Activated effector memory CD4-positive, alpha-beta T cell treated with Interleukin-2 at 50 U/mL for 16 hours (primary cell): ENCODE results near the gene HACL1.
"Not testable (repeated sequence)": the region's sequence is repeated elsewhere in the genome, so short reads cannot be mapped to it uniquely, and the experiment has no call there.

Experiments
- DNase-seq: peaks from one replicate; pipeline ENCODE4 v3.0.0-alpha.2; 2020

The HACL1 gene

DNA sequence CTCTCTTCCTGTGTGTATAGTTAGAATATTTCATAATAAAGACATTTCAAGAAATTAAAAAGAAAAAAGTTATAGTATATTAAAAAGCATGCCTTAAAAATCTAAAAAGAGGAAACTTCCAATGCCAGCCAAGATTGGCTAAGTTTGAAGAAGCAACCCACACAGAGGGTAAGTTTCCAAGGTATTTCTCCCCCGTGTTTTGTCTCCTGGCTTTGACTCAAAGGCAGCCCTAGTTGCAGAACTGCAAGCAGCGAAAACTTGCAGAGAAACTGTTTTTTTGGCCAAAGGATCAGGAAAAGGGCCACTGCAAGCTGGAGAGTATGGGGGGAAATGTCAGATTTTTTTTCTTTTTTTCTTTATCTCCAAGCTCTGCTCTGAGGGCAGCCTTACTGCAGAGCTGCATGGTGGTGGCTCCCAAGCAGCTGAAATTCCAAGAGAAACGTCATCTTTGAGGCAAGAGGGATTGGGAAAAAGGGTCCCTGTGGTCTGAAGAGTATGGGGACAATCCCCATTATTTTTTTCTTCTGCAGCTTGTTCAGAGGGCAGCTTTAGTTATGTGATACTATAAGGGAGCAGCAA, 23.0 kb downstream of the HACL1 start:
- no peak for DNase-seq

DNA sequence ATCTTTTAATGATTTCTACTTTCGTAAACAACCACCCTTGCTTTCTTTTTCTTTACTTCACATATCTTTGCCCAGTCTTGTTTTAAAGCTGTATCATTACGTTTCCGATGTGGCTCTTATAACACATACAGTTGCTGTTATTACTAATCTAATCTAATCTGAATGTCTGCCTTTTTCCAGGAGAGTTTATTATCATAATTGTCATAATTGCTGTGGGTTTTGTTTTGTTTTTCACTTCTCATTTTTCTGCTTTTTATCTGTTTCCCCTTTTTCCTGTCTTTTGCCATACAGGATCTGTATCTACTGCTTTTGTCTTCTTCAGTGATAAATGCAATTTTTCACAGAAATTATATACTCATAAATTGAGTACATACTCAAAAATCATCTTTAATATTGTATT, 24.9 kb downstream of the HACL1 start:
- no peak for DNase-seq

DNA sequence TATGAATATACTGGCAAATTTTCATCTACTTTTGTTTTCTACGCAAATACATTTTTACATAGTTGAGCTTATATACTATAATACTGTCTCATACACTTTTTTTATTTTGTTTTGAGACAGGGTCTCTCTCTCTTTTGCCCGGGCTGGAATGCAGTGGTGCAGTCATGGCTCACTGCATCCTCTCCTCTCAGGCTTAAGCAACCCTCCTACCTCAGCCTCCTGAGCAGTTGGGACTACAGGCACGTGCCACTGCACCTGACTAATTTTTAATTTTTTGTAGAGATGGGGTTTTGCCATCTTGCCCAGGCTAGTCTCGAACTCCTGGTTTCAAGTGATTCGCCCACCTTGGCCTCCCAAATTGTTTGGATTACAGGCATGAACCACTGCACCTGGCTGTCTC, 25.9 kb downstream of the HACL1 start:
- no peak for DNase-seq

DNA sequence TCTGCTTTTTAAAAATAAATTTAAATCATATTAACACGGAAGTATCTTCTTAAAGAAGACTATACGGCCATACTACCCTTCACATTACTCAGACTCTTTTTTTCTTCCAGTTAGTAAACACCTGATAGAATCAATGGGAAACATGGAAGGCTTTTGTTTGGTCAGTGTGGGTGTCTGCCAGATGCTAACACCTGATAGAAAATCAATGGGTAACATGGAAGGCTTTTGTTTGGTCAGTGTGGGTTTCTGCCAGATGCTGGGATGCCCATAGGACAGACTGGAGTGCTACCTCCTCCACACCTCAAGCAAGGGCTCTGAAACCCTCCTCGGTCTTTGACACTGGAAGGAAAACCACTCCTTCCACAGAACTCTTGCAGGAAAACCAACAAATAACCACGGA, 29.2 kb downstream of the HACL1 start:
- no peak for DNase-seq

DNA sequence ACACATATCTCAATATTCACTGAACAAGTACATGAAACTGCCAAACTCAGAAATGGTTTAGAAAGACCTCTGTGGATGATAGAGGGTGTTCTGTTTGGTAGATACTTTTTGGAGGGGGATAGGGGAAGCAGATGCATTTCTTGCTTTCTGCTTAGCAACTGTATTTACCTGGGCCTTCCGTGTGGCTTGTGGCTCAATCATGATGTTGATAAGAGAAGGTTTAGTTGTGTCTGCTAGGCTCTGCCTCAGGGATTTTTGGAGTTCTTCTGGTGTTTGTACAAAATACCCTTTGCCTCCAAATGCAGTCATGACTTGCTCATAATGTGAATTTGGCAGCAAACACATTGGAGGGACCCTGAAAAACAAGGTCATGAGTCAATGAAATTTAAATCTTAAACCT, 38.2 kb downstream of the HACL1 start:
- DNase-seq, result no peak

DNA sequence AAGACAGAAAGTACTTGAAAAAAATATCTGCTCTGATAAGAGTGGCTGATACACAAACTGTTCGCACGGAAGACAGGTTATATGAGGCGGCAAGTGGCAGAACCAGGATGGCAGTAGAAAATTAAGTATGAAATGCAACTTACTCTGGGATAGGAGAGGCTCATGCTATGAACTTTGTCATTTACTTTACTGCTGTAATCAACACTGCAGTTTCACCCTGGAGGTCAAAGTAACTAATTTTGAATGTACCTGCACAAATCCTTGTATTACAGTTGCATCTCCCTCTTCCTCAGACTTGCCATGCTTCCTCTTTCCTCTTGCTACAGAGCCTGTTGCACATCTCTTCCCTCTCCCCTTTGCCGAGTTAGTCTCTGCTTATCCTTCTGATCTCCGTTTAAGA, 38.8 kb downstream of the HACL1 start:
- no peak for DNase-seq

DNA sequence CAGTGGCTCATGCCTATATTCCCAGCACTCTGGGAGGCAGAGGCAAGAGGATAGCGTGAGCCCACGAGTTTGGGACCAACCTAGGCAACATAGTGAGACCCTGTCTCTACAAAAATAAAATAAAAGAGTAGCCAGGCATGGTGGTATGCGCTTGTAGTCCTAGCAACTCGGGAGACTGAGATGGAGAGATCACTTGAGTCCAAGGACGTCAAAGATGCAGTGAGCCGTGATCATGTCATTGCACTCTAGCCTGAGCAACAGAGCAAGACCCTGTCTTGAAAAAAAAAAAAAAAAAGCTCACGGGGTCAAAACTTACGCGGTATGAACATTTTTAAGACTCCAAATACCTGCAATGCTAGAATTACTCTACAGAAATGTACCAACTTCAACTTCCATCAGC, 42.8 kb downstream of the HACL1 start:
- no peak for DNase-seq

DNA sequence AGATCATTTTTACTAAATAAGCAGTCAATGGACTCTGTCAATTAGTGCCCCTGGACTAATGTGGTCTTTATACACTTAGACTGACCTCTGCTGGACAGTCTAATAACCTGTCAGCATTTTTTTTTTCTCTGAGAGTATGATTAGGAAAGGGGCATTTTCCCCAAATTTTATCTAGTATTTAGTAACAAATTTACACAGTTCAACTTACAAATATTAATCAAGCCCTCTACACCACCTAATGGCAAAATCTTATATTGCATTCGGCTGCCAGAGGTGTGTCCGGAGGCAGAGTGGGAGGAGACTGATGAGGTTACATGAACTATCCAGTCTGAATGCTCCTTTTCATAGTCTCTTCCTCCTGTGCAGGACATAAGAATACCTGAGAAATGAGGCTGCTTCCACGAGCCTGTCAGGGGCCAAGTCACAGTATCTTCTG, 43.8 kb downstream of the HACL1 start:
- DNase-seq, result peak; percentile 50

DNA sequence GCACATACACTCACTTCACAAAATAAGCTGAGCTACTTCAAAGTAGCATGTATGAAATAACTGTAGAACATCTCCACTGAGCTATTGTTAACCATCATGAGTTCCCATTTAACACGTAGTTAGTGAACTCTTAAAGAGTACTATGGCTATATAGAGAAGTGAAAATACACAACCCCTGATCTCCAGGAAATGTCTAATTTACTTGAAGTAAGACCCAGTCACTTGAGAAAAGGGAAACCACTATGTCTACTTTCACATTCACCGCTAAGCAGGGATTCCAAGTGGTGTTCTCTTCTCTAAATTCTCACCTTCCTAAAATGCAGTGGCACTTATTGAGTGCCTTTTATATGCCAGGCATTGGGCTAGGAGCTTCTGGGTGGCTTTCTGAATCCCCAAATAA, 44.9 kb downstream of the HACL1 start:
- DNase-seq, result no peak

DNA sequence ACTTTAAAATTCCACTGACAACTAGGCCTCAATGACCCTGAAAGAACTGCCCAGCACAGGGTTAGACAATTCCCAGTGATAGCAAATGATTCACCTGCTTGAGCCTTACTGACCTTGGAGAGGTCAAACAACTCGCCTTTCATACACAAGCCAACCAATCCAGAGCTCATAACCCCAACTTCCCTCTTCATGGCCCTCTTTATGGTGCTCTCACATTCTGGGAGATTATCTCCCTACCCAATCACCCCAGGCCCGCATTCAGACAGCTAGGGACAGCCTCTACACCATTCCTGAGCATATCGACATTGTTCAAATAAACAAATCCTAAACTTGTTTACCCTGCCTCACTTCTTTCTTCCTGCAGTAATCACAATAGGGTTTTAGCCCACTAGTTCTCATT, 47.6 kb downstream of the HACL1 start:
- no peak for DNase-seq

DNA sequence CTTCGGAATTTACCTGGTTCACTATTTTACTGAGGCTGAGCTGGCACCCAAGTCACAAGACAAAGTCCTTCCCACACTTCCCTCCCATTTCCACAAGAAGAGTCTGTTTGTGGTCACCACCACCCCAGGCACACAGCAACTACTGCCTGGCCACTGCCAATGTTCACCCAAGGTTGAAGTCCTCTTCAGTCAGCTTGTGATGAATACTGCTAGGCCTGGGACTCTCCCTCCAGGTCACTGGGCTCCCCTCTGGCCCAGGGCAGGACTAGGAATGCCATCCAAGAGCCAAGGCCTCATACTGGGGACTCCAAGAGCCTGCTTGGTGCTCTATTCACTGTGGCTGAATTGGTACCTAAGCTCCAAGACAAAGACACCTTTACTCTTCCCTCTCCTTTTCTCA, 49.5 kb downstream of the HACL1 start:
- DNase-seq, result no peak

DNA sequence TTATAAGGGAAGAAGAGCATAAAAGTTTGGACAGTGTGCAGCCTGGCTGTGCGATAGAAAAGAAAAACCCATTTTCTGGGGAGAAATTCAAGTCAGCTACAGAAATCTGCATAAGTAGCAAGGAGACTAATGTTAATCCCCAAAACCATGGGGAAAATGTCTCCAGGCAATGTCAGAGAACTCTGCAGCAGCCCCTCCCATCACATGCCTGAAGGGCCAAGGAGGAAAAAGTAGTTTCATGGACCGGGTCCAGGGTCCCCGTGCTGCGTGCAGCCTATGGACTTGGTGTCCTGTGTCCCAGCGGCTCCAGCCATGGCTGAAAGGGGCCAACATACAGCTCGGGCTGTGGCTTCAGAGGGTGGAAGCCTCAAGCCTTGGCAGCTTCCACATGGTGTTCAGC, 51.5 kb downstream of the HACL1 start:
- DNase-seq, result no peak

DNA sequence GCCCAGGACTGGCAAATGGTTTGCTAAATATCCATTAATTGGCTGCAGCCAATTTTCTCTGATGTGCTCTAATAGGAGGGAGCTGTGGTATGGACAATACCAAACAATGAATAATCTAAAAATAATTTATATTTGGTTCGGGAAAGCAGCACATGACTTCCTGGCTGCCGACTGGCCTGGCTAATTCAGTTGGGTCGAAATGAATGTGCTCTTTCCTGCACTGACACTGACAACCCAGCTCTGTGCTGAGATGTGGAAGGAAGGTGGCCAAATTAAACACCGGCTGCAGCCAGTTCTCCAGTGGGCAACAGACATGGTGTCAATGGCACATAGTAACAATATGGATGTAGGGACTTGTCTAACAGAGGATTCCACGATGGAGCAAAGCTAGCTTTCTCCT, 58.8 kb downstream of the HACL1 start:
- no peak for DNase-seq

DNA sequence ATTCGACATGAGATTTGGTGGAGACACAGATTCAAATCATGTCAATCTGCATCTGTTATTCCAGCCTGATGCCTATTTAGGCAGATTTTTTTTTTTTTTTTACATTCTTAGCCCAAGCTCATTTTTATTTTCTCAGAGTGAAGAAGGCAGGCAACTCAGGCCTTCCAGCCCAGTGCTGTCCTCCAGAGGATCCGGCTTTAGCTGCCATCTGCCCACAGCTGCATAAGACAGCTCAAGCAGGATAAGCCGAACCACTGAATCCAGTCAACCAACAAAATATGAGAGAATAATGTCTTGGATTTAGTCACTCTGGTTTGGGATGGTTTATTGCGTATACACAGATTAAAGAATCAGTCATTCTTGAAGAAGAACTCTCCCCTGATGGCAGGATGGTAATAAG, 60.0 kb downstream of the HACL1 start:
- DNase-seq, result no peak

DNA sequence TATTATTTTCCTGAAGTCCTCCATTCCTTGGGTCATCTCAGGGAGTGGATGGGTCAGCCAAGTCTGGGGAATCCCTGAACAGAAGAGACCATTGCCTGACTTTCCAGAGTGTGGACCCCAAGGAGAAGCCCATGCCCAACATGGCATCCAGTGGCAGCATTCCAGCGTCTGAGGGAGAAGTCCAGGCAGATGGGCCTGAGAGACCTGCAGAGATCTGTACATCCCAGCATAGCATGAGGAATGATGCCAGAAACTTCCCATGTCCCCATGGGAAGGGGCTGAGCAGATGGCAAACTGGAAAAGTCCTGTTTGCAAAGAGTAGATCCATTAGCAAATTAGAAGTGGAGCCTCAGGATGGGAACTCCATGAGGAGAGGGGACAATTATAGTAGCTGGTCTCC, 62.3 kb downstream of the HACL1 start:
- DNase-seq, result no peak

DNA sequence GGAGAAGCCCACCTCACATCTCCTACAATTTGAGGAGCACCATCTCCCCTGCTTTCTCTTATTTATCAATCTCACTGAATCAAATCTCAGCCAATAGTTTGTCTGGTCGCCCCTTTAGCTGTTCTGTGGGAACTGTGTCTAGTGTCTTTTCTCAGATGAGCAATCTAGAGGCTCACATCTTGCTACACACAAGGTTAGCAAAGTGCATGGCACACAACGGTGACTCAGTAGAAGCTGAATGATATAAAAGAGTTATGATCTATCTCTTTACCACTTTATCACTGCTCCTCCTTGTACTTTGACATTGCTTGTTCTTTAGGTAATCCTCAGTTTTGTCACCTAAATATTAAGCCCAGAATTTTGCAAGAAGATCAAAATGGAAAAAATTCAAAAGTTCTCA, 63.0 kb downstream of the HACL1 start:
- DNase-seq, result no peak

DNA sequence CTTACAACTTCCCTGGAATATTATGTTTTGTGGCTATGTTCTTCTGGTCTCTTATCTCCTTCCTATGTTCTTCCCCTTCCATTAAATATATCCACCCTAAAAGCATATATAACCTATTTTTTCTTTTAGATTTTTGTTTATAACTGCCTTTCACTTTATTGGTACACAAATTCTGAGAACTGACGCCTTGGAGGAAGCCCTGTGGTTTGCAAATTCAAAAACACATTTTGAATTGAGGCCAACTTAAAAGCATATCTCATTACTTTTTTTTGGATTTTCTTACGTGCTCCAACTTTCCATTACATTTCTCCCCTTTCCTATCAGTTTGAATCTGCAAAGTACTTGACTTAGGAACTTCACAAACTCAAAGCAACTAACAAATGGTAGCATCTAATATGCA, 64.5 kb downstream of the HACL1 start:
- no peak for DNase-seq

DNA sequence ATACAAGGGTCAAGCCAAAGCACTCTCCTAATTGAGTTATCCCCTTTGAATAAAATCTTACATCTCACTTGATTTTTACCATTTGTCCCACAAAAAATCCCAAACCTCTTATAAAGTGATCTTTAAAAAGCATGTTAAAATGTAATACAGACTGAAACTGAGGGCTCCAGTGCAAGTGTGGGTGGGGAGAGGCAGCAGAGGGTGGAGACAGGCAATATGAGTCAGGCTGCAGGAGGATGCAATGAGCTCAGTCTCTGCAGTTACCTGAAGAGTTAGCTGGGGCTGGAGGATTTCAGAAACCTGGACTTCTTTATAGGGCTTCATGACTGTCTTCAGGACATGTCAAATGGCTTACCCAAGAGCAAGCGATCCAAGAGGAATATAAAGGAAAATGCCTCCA, 65.6 kb downstream of the HACL1 start:
- peak; percentile 53 for DNase-seq

DNA sequence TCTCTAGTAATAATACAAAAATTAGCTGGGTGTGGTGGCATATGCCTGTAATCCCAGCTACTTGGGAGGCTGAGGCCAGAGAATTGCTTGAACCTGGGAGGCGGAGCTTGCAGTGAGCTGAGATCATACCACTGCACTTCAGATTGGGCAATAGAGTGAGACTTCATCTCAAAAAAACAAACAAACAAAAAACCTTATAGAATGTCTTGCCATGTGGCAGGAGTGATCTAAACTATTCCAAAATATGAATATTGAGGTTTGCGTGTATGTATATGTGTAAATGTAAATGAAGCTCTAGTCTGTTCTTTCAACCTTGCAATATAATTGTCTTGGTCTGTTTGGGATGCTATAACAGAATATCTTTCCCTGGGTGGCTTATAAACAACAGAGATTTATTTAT, 68.8 kb downstream of the HACL1 start:
- DNase-seq, result not testable (repeated sequence)

DNA sequence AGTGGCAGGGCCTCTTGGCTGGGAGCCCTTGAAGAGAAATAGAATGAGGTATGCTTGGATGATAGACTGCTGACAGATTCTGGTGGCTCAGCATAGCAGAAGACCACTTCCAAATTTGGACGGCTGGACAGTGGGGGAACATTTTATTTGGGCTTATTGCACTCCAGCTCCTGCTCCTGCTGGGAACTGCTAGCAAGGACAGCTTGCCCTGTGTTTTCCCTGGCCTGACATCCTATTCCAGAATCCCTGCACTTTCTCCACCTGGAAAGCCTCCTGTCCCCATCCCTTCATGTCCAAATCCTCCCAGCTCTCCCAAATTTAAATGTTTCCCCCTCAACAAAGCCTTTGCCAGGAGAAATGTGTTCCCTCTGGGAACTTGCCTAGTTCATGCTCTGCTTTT, 70.0 kb downstream of the HACL1 start:
- DNase-seq, result no peak

DNA sequence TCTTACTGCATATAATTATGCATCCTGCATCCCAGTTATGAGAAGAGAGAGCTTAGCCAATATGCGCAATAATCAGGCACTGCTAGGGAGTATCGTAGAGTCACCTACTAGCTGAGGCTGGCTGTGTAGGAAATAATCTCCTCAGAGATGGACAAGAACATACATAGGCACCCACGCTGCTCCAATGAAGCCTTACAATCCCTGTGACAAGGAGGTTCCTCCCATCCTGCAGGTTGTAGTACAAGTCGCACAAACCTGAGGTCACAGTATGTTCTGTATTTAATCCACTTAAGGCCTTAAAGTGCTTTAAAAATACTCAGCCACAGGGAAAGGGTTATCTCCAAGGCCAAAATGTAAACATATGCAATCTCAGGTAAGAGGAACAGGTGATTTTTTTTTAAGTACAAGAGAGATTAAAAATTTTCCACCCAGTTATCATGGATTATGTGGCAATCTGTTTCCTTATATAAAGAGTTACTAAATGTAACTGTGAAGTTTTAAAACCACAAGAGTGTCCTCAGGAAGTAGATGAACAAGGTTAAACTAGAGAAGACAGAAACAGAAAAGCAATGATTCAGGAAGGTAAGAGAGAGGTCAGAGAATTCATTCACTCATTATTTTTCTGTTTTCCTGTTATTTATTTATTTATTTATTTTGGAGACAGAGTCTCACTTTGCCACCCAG, 72.4 kb downstream of the HACL1 start:
- DNase-seq, result no peak

DNA sequence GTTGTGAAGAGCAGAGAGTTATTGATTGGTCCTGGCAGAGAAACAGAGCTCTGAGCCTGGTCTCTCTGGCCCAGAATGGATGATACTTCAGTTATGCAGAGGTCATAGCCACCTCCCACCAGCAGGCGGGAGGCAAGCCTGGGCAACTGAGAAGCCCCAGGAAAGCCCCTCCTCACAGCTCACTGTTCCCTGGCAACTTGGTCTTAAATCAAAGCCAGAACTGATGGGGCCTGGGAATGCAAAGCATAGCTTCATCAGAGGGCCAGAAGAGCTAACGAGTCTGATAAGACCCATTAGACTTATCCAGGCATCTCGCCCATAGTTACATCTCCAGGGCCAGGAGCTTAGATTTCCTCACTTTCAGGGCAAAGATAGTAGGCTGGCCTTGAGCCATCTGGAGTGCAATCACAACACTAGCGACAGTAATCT, 74.3 kb downstream of the HACL1 start:
- DNase-seq, result no peak

DNA sequence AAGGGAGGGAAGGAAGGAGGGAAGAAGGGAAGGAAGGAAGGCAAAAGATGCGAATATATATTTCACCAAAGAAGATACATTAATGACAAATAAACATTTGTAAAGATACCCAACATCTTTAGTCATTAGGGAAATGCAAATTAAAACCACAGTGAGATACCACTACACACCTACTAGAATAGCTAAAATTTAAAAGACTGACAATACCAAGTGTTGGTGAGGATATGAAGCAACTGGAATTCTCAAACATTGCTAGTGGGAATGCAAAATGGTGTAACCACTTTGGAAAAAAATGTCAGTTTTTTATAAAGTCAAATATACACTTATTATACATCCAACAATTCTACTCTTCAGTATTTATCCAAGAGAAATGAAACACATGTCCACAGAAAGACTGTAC, 75.6 kb downstream of the HACL1 start:
- no peak for DNase-seq

DNA sequence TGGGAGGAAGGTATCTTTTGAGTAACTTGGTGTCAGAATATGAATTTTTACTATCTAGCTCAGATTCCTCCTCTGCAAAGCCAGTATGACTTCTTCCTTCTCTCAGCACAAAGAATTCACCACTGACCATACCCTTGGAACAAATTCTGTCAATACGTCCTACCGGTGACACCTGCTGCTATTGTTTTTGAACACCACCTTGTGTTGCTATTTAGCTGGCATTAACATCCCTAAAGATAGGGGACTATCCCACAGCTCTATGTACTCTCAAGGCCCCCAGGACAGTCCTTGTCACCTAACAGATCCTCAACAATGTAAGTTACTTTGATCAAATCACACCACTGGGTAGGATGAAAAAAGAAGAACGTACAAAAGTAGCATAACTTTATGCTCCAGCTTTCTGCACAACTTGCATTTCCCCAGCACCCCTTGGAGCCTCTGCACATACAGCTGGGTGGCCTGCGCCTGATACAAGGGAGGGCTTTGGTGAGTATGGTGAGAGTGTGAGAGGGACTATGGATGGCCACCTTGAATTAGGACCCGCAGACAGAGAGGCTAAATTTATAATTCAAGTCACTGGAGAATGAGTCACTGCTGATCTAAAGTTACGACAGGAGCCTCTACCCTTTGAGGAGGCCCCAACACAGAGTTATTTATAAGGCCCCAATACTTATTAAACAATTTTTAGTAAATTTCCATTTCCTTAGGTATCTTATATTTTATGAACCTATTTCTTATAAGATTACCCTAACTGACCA, 77.5 kb downstream of the HACL1 start:
- DNase-seq, result no peak

DNA sequence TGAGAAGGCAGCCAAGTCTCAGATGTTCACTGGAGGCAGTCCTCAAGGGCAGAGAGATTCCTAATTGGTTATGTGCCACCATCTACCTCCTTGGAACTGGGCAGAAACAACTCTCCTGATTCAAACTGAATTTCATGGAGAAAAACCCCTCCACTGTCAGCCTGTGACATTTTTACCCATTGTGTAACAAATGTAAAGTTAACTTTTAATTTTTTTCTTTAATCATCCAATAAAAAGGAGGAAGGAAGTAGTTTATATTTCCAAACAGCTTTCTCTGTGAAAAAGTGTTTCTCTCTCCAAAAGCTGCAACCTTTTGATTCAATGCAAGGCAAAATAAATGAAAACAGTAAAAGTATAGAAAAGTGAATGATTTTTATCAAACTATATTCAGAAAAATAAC, 79.4 kb downstream of the HACL1 start:
- no peak for DNase-seq
